ENCODE results near the gene HS3ST6. TPM values are rescaled to one million over a fixed set of nuclear protein-coding genes. Genes with fewer than 3 reads are reported as not detected.

The HS3ST6 gene
- total RNA-seq, 1 experiment from 2014 or later = 1.0 TPM

GRCh38 chr16:1917056-1917664 is 1.1 kb downstream of the HS3ST6 start:
- POLR2A ChIA-PET = no interaction called here
- TF ChIP-seq, protein P1, sequence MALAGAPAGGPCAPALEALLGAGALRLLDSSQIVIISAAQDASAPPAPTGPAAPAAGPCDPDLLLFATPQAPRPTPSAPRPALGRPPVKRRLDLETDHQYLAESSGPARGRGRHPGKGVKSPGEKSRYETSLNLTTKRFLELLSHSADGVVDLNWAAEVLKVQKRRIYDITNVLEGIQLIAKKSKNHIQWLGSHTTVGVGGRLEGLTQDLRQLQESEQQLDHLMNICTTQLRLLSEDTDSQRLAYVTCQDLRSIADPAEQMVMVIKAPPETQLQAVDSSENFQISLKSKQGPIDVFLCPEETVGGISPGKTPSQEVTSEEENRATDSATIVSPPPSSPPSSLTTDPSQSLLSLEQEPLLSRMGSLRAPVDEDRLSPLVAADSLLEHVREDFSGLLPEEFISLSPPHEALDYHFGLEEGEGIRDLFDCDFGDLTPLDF (CRISPR knock-in tag; IDR thresholded peaks at IDR 0.05) = no peak
- TF ChIP-seq NR1H2 (CRISPR knock-in tag; IDR thresholded peaks at IDR 0.05) = no peak
- H3K4me3 Mint-ChIP-seq = peak overlapping the region; percentile 55
- H3K9me3 Mint-ChIP-seq = no peaks in the 10 kb centered on the region
- H3K27me3 Mint-ChIP-seq (ENCODE audit: low read depth) = peaks cover 76% of the 10 kb centered on the region
- H3K27ac Mint-ChIP-seq = no peak overlapping the region
- no peaks in the 10 kb centered on the region for H3K36me3 Mint-ChIP-seq
- H3K4me1 Mint-ChIP-seq = peaks cover 35% of the 10 kb centered on the region
- CTCF ChIA-PET = interaction anchor here (0.7 to 1.6 kb wide), 9 partner anchors 10 to 1240 kb away, joined by 3 to 16 read pairs (median 4); no protein-coding TSS in a partner anchor
- ATAC-seq (no peak), DNase-seq (ENCODE audit: low spot score) (no peak)

DNA sequence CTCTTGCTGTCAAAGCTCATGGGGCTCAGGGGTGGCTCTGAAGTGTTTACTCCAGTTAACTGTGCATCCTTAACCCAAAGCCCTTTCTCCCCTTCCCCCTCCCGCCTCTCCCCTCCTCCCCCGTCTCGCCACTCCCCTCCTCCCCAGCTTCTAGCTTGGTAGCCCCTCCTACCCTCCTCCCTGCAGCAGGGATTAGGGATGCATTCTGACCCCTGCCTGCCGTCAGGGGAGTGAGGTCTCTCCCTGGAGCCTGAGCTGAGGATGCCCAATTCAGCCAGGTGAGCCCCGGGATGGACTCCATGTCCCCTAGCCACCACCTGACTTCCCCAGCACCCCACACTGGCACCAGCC is 1.6 kb downstream of the HS3ST6 start:
- H3K9me3 Mint-ChIP-seq = no peaks in the 10 kb centered on the region
- ChIA-PET POLR2A (no interaction called here), CTCF (interaction anchor here (0.7 to 1.6 kb wide), 9 partner anchors 10 to 1240 kb away, joined by 3 to 16 read pairs (median 4); no protein-coding TSS in a partner anchor)
- DNase-seq (ENCODE audit: low spot score) (no peak), ATAC-seq (peak; percentile 10)
- no peak overlapping the region for H3K27ac Mint-ChIP-seq
- H3K27me3 Mint-ChIP-seq (ENCODE audit: low read depth) = peaks cover 70% of the 10 kb centered on the region
- H3K36me3 Mint-ChIP-seq = no peaks in the 10 kb centered on the region
- peak overlapping the region; percentile 55 for H3K4me3 Mint-ChIP-seq
- TF ChIP-seq, protein P2, sequence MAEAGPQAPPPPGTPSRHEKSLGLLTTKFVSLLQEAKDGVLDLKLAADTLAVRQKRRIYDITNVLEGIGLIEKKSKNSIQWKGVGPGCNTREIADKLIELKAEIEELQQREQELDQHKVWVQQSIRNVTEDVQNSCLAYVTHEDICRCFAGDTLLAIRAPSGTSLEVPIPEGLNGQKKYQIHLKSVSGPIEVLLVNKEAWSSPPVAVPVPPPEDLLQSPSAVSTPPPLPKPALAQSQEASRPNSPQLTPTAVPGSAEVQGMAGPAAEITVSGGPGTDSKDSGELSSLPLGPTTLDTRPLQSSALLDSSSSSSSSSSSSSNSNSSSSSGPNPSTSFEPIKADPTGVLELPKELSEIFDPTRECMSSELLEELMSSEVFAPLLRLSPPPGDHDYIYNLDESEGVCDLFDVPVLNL (CRISPR knock-in tag; IDR thresholded peaks at IDR 0.05; ENCODE audit: borderline replicate concordance, low read depth) = no peak
- TF ChIP-seq, protein P3, sequence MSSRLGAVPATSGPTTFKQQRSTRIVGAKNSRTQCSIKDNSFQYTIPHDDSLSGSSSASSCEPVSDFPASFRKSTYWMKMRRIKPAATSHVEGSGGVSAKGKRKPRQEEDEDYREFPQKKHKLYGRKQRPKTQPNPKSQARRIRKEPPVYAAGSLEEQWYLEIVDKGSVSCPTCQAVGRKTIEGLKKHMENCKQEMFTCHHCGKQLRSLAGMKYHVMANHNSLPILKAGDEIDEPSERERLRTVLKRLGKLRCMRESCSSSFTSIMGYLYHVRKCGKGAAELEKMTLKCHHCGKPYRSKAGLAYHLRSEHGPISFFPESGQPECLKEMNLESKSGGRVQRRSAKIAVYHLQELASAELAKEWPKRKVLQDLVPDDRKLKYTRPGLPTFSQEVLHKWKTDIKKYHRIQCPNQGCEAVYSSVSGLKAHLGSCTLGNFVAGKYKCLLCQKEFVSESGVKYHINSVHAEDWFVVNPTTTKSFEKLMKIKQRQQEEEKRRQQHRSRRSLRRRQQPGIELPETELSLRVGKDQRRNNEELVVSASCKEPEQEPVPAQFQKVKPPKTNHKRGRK (CRISPR knock-in tag; IDR thresholded peaks at IDR 0.05; ENCODE audit: borderline replicate concordance) = no peak
- TF ChIP-seq HMGA2 (CRISPR knock-in tag; IDR thresholded peaks at IDR 0.05) (no peak), SMAD4 (CRISPR knock-in tag; IDR thresholded peaks at IDR 0.05) (no peak), ZNF671 (CRISPR knock-in tag; IDR thresholded peaks at IDR 0.05) (no peak), RELA (CRISPR knock-in tag; IDR thresholded peaks at IDR 0.05; ENCODE audit: borderline replicate concordance) (no peak), OVOL2 (CRISPR knock-in tag; IDR thresholded peaks at IDR 0.05; ENCODE audit: borderline replicate concordance) (no peak), ESRRA (CRISPR knock-in tag; IDR thresholded peaks at IDR 0.05; ENCODE audit: borderline replicate concordance) (no peak), ZNF423 (CRISPR knock-in tag; IDR thresholded peaks at IDR 0.05) (no peak), ZNF416 (CRISPR knock-in tag; IDR thresholded peaks at IDR 0.05) (no peak), PRRX2 (CRISPR knock-in tag; IDR thresholded peaks at IDR 0.05) (no peak)
- TF ChIP-seq, protein P4, sequence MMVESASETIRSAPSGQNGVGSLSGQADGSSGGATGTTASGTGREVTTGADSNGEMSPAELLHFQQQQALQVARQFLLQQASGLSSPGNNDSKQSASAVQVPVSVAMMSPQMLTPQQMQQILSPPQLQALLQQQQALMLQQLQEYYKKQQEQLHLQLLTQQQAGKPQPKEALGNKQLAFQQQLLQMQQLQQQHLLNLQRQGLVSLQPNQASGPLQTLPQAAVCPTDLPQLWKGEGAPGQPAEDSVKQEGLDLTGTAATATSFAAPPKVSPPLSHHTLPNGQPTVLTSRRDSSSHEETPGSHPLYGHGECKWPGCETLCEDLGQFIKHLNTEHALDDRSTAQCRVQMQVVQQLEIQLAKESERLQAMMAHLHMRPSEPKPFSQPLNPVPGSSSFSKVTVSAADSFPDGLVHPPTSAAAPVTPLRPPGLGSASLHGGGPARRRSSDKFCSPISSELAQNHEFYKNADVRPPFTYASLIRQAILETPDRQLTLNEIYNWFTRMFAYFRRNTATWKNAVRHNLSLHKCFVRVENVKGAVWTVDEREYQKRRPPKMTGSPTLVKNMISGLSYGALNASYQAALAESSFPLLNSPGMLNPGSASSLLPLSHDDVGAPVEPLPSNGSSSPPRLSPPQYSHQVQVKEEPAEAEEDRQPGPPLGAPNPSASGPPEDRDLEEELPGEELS (CRISPR knock-in tag; IDR thresholded peaks at IDR 0.05) = no peak
- peaks cover 35% of the 10 kb centered on the region for H3K4me1 Mint-ChIP-seq

GRCh38 chr16:1915732-1916639 is 2.2 kb downstream of the HS3ST6 start:
- ChIA-PET POLR2A (no interaction called here), CTCF (interaction anchor here (0.6 to 1.6 kb wide), 13 partner anchors 10 to 1239 kb away, joined by 3 to 16 read pairs (median 4); partner anchors contain the start of gene ABCA3)
- no peak overlapping the region for H3K27ac Mint-ChIP-seq
- no peaks in the 10 kb centered on the region for H3K9me3 Mint-ChIP-seq
- H3K4me1 Mint-ChIP-seq = peaks cover 31% of the 10 kb centered on the region
- peaks cover 64% of the 10 kb centered on the region for H3K27me3 Mint-ChIP-seq (ENCODE audit: low read depth)
- H3K4me3 Mint-ChIP-seq = no peak overlapping the region
- ATAC-seq = no peak
- no peaks in the 10 kb centered on the region for H3K36me3 Mint-ChIP-seq
- no peak for DNase-seq (ENCODE audit: low spot score)
- no peak for TF ChIP-seq ESRRA (CRISPR knock-in tag; IDR thresholded peaks at IDR 0.05; ENCODE audit: borderline replicate concordance)
- no peak for TF ChIP-seq USF1 (CRISPR knock-in tag; IDR thresholded peaks at IDR 0.05)
- no peak for TF ChIP-seq GRHL2 (CRISPR knock-in tag; IDR thresholded peaks at IDR 0.05; ENCODE audit: insufficient replicate concordance, severe bottlenecking)
- no peak for TF ChIP-seq CREB1 (CRISPR knock-in tag; IDR thresholded peaks at IDR 0.05)
- no peak for TF ChIP-seq TEAD1 (CRISPR knock-in tag; IDR thresholded peaks at IDR 0.05)
- TF ChIP-seq ZNF138 (CRISPR knock-in tag; conservative IDR thresholded peaks at IDR 0.05) = no peak
- TF ChIP-seq, protein P5, sequence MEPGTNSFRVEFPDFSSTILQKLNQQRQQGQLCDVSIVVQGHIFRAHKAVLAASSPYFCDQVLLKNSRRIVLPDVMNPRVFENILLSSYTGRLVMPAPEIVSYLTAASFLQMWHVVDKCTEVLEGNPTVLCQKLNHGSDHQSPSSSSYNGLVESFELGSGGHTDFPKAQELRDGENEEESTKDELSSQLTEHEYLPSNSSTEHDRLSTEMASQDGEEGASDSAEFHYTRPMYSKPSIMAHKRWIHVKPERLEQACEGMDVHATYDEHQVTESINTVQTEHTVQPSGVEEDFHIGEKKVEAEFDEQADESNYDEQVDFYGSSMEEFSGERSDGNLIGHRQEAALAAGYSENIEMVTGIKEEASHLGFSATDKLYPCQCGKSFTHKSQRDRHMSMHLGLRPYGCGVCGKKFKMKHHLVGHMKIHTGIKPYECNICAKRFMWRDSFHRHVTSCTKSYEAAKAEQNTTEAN (CRISPR knock-in tag; IDR thresholded peaks at IDR 0.05) = no peak
- TF ChIP-seq, protein P6, sequence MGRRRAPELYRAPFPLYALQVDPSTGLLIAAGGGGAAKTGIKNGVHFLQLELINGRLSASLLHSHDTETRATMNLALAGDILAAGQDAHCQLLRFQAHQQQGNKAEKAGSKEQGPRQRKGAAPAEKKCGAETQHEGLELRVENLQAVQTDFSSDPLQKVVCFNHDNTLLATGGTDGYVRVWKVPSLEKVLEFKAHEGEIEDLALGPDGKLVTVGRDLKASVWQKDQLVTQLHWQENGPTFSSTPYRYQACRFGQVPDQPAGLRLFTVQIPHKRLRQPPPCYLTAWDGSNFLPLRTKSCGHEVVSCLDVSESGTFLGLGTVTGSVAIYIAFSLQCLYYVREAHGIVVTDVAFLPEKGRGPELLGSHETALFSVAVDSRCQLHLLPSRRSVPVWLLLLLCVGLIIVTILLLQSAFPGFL (CRISPR knock-in tag; IDR thresholded peaks at IDR 0.05; ENCODE audit: borderline replicate concordance) = no peak

All from WTC11 (cell line).